GM12878 (cell line): Measurements from ENCODE around the gene GSE1. TPM values are rescaled to one million over a fixed set of nuclear protein-coding genes. Genes with fewer than 3 reads are reported as not detected.

Experiments used
- ATAC-seq: fragments of 200-7000 bp; cut with Tn5 transposase; 3 replicates; pipeline ENCODE4 v1.9.1; 2020; ENCODE audit warnings: mild to moderate bottlenecking, moderate library complexity
- BruUV-seq: library from RNA; stranded (reverse); fragments of 400-500 nt; replicated peaks from 2 replicates; lab custom pipeline; 2021; lab: Mats Ljungman, UMichigan
- CTCF ChIA-PET: fragments of 300-600 bp; sonication (Branson Sonifier 250); formaldehyde crosslinking; extraction: SDS; loops from one replicate; lab custom pipeline; 2021; ENCODE audit warnings: inconsistent platforms; lab: Yijun Ruan, JAX
- POLR2A ChIA-PET: fragments of 350-600 bp; formaldehyde crosslinking; extraction: SDS; loops from one replicate; lab custom pipeline; 2021; ENCODE audit warnings: inconsistent platforms; lab: Charles Lee
- RAD21 ChIA-PET: fragments of 300-600 bp; sonication (Branson Sonifier 250); formaldehyde crosslinking; loops from one replicate; lab custom pipeline; 2023; ENCODE audit warnings: antibody characterized with exemption; ENCODE audit not compliant: unreplicated experiment; lab: Charles Lee
- SMC1A ChIA-PET: fragments of 300-600 bp; sonication (Branson Sonifier 250); formaldehyde crosslinking; loops from one replicate; lab custom pipeline; 2023; ENCODE audit not compliant: unreplicated experiment, uncharacterized antibody; lab: Charles Lee
- DNase-seq: peaks from one replicate; pipeline ENCODE4 v3.0.0-alpha.2; 2011; ENCODE audit warnings: low read depth, low spot score
- FAIRE-seq: peaks from 3 replicates; lab custom pipeline; 2011; peaks lifted over from hg19 to GRCh38; lab: Jason Lieb, UNC
- H2AFZ ChIP-seq: 2 replicates; pipeline ENCODE4 v1.6.0; 2011; ENCODE audit warnings: low read depth, low read length, control low read depth; ENCODE audit not compliant: control insufficient read depth
- H3K27ac ChIP-seq: 2 replicates; pipeline ENCODE4 v1.5.1; 2011; ENCODE audit warnings: control low read depth; ENCODE audit not compliant: control insufficient read depth, insufficient read depth
- H3K27me3 ChIP-seq, 2 experiments: replicated peaks in 1 of 2; 2 replicates each; pipeline versions ENCODE4 v1.6.0 to v1.6.1; 2011; ENCODE audit warnings: low read length in 1 of 2; ENCODE audit not compliant: control insufficient read depth in 2 of 2, insufficient read depth in 2 of 2
- H3K36me3 ChIP-seq, 2 experiments: 2 replicates each; pipeline ENCODE4 v1.5.1; 2011; ENCODE audit warnings: low read length in 1 of 2; ENCODE audit not compliant: control insufficient read depth in 2 of 2, insufficient read depth in 2 of 2
- H3K4me1 ChIP-seq: 2 replicates; pipeline ENCODE4 v1.6.1; 2011; ENCODE audit warnings: mild to moderate bottlenecking, low read length, moderate library complexity, mixed read lengths; ENCODE audit not compliant: control insufficient read depth, insufficient read depth
- H3K4me2 ChIP-seq: 2 replicates; pipeline ENCODE4 v1.6.0; 2011; ENCODE audit warnings: control low read depth; ENCODE audit not compliant: control insufficient read depth, insufficient read depth
- H3K4me3 ChIP-seq: fragments of 200-600 bp; sonication (generic); 2 replicates; pipeline ENCODE4 v1.5.1; 2016
- H3K79me2 ChIP-seq: 2 replicates; pipeline ENCODE4 v1.6.0; 2011; ENCODE audit warnings: low read length; ENCODE audit not compliant: control insufficient read depth, insufficient read depth
- H3K9ac ChIP-seq: 2 replicates; pipeline ENCODE4 v1.8.0; 2011; ENCODE audit warnings: low read length, control low read depth, mixed read lengths; ENCODE audit not compliant: control insufficient read depth, insufficient read depth
- H3K9me3 ChIP-seq: replicated peaks from 3 replicates; pipeline ENCODE4 v1.5.1; 2011; ENCODE audit warnings: mild to moderate bottlenecking, low read length; ENCODE audit not compliant: control insufficient read depth, insufficient read depth
- H4K20me1 ChIP-seq: 2 replicates; pipeline ENCODE4 v1.6.0; 2011; ENCODE audit not compliant: control insufficient read depth, insufficient read depth
- ASH2L ChIP-seq: fragments of 300-600, 200-600 bp; sonication (generic); IDR thresholded peaks from 2 replicates; pipeline ENCODE4 v1.6.1; 2017; ENCODE audit warnings: low read depth, mild to moderate bottlenecking, borderline replicate concordance
- FOXM1 ChIP-seq: IDR thresholded peaks from 2 replicates; pipeline ENCODE4 v1.6.1; 2012; ENCODE audit warnings: low read depth, mild to moderate bottlenecking, inconsistent platforms, low read length, moderate library complexity
- MXI1 ChIP-seq: fragments of 150-350 bp; IDR thresholded peaks from 2 replicates; pipeline ENCODE4 v1.6.1; 2011; ENCODE audit warnings: low read depth, mild to moderate bottlenecking, inconsistent platforms, low read length, improper control_type of control experiment
- RBBP5 ChIP-seq: fragments of 200-600 bp; sonication (generic); conservative IDR thresholded peaks from 2 replicates; pipeline ENCODE4 v1.6.1; 2016
- WGBS: methylation state at CpG from one replicate; pipeline ENCODE4 v1.1.6; 2016; ENCODE audit warnings: low lambda C conversion rate; ENCODE audit not compliant: insufficient replicate concordance, insufficient coverage; ENCODE audit errors: missing lambda C conversion rate; 5-methylcytosine and 5-hydroxymethylcytosine counted together
- in situ Hi-C: fragments of 300-500 bp; cut with MboI; formaldehyde crosslinking; loops from 9 replicates; pipeline ENCODE4 v1.14.3; 2018; ENCODE audit warnings: mixed read lengths
- intact Hi-C: fragments of 100-400 bp; cut with micrococcal nuclease; formaldehyde crosslinking; loops from one replicate; pipeline ENCODE4 v1.14.2; 2022; ENCODE audit not compliant: unreplicated experiment
- polyA plus RNA-seq, 11 experiments: library from polyadenylated mRNA; depleted of rRNA in 4 of 11; unstranded in 6 of 11; stranded (reverse) in 5 of 11; fragments of >200 nt; fragmentation: Nextera tagmentation in 4 of 11; fragmentation: Illumina TruSeq in 1 of 11; extraction: Ambion mirVana in 4 of 11; extraction: Trizol in 1 of 11; gene quantifications; 1 replicate in 1 of 11; 2 replicates in 10 of 11; pipeline versions ENCODE4 v1.2.1 to v1.2.3, GENCODE V29; 2011 to 2016; ENCODE audit warnings: inconsistent platforms in 2 of 11, missing spikeins in 2 of 11, low read depth in 1 of 11
- total RNA-seq, 4 experiments: library from RNA; depleted of rRNA in 3 of 4; stranded (reverse); fragments of >200 nt in 3 of 4; fragmentation: Illumina TruSeq in 1 of 4; extraction: Trizol in 1 of 4; gene quantifications; 2 replicates each; pipeline versions ENCODE4 v1.2.1 to v1.2.3, GENCODE V29; 2013 to 2021
- TF ChIP-seq, protein P1 (sequence below): IDR thresholded peaks from 2 replicates; pipeline ENCODE4 v1.6.1; 2012; ENCODE audit warnings: improper control_type of control experiment, low read depth, low read length; ENCODE audit not compliant: insufficient replicate concordance

GSE1 gene
- total and polyA plus RNA-seq, 10 of the 15 experiments (the other 5 are each of a cell fraction or from before 2014, with no cell fraction given) = 4.6 to 58.7 (median 18.2) TPM

DNA sequence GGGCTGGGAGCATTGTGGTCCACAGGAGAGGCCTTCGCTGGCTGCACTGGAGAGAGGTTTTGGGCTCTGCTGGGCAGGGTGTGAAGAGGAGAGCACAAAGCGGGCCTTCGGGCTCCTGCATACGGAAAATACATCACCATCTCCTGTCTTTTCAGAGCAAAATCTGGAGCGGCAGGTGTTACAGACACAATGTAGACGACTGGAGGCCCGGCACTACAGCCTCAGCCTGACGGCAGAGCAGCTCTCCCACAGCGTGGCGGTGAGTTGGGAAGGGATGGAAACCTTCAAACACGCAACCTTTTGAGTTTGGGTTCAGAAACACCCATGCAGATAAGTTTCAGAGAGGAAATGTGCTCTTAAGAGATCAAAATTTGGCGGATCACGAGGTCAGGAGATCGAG lies 57.7 kb downstream of the GSE1 start:
- H3K27me3 ChIP-seq = no peaks in the 10 kb centered on the region
- H3K36me3 ChIP-seq = peaks cover 41 to 42% of the 10 kb centered on the region in 2 experiments
- H4K20me1 ChIP-seq = peaks cover 2% of the 10 kb centered on the region; the same call in 1 of the 2 replicates
- H3K9me3 ChIP-seq = no peaks in the 10 kb centered on the region
- in situ Hi-C loops (no loop called here), intact Hi-C loops (no loop called here)
- H3K27ac ChIP-seq = no peak overlapping the region
- FAIRE-seq (no peak), DNase-seq (no peak), ATAC-seq (no peak)
- H3K9ac ChIP-seq = no peak overlapping the region
- no peak overlapping the region for H3K4me2 ChIP-seq
- H2AFZ ChIP-seq = no peak overlapping the region
- H3K79me2 ChIP-seq = no peaks in the 10 kb centered on the region
- SMC1A ChIA-PET = no interaction called here
- CTCF ChIA-PET = interaction anchor here (1.4 kb wide), 2 partner anchors 89 to 118 kb away, joined by 3 read pairs; no protein-coding TSS in a partner anchor
- TF ChIP-seq FOXM1 = no peak
- TF ChIP-seq, protein P1, sequence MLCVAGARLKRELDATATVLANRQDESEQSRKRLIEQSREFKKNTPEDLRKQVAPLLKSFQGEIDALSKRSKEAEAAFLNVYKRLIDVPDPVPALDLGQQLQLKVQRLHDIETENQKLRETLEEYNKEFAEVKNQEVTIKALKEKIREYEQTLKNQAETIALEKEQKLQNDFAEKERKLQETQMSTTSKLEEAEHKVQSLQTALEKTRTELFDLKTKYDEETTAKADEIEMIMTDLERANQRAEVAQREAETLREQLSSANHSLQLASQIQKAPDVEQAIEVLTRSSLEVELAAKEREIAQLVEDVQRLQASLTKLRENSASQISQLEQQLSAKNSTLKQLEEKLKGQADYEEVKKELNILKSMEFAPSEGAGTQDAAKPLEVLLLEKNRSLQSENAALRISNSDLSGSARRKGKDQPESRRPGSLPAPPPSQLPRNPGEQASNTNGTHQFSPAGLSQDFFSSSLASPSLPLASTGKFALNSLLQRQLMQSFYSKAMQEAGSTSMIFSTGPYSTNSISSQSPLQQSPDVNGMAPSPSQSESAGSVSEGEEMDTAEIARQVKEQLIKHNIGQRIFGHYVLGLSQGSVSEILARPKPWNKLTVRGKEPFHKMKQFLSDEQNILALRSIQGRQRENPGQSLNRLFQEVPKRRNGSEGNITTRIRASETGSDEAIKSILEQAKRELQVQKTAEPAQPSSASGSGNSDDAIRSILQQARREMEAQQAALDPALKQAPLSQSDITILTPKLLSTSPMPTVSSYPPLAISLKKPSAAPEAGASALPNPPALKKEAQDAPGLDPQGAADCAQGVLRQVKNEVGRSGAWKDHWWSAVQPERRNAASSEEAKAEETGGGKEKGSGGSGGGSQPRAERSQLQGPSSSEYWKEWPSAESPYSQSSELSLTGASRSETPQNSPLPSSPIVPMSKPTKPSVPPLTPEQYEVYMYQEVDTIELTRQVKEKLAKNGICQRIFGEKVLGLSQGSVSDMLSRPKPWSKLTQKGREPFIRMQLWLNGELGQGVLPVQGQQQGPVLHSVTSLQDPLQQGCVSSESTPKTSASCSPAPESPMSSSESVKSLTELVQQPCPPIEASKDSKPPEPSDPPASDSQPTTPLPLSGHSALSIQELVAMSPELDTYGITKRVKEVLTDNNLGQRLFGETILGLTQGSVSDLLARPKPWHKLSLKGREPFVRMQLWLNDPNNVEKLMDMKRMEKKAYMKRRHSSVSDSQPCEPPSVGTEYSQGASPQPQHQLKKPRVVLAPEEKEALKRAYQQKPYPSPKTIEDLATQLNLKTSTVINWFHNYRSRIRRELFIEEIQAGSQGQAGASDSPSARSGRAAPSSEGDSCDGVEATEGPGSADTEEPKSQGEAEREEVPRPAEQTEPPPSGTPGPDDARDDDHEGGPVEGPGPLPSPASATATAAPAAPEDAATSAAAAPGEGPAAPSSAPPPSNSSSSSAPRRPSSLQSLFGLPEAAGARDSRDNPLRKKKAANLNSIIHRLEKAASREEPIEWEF = no peak
- TF ChIP-seq MXI1 = no peak
- no peak for TF ChIP-seq ASH2L
- no peak for TF ChIP-seq RBBP5
- H3K4me3 ChIP-seq = no peak overlapping the region
- no TSS peak for BruUV-seq
- H3K4me1 ChIP-seq = peaks cover 12% of the 10 kb centered on the region
- RAD21 ChIA-PET = no interaction called here
- POLR2A ChIA-PET = no interaction called here
- 97% methylated on average over 14 of the region's 14 CpGs for WGBS
